NCI-H2029 treated with DMSO at 0.1 percent for 48 hours (cell line): ENCODE measurements around the gene AKAP5.

Source experiments
- DNase-seq: peaks from one replicate; lab custom pipeline; 2025; lab: John Stamatoyannopoulos, UW

Gene AKAP5

DNA sequence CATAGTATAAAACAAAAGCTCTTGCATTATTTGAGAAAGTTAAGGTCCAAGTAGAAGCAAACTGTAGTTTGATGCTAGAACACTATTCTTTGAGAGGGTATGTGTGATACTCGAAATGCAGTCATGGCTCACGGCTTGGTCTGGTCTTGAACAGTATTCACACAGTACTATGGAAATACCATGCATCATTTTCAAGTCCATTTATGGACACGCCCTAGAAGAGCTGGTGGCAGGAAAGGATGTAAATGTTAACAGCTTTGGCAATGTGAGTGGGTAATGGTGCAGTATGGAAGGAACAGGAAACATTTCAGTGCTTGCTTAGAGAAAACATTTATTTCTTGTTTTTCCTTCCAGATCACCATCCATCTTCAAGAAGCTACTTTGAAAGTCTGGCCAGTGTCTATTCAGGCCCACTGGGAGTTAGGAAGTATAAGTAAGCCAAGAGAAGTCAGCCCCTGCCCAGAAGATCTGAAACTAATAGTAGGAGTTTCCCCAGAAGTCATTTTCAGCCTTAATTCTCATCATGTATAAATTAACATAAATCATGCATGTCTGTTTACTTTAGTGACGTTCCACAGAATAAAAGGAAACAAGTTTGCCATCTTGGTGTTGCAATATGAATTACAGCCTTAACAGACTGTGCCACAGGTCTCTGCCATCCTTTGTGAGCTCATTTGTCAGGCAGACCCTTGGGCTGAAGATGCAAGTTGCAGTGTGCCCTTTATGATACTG lies 5.7 kb upstream of the AKAP5 start:
- DNase-seq: no peak

DNA sequence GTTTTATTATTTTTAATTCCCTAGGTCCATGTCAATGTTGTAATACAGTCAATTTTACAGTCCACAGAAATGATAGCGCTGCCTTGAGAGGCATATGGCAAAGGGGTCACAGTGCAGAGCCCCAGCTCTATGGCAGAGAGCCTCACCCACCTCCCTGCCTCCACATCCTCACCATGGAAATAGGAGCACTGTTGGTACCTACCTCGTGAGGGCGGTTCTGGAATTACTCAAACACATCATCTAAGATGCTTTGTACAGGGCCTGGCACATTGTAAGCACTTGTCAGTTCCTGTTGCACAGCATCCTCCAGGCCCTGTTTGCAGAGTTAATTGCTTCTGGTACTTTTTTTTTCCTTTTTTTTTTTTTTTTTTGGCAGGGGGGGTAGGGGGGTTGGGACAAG lies 4.1 kb upstream of the AKAP5 start:
- no peak for DNase-seq

DNA sequence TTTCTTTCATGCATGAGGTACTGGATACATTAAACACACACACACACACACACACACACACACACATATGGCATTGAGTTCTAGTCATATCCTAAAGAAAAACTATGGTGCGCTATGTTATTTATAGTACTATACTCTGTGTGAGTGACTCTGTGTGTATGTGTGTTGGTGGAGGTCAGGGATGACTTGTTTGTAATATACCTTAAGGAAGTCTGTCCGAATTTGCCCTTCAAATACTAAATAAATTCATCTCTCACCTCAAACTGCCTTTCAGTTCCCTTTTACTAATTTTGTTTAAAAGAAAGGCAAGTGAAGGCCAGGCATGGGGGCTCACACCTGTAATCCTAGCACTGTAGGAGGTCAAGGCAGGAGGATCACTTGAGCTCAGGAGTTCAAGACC lies 2.1 kb upstream of the AKAP5 start:
- no peak for DNase-seq

DNA sequence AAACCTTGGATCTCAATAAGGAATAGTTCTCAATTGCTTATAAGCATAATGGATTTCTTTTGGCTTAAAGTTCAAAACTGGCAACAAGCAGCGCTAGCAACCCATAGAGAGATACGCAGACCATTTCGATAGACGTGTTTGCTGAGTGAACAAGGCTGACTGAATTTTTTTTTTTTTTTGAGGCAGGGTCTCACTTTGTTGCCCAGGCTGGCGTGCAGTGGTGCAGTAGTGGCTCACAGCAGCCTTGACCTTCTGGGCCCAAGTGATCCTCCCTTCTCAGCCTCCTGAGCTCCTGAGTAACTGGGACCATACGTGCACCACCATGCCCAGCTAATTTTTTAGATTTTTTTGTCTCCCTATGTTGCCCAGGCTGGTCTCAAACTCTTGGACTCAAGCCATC lies 1.4 kb upstream of the AKAP5 start:
- DNase-seq: no peak

DNA sequence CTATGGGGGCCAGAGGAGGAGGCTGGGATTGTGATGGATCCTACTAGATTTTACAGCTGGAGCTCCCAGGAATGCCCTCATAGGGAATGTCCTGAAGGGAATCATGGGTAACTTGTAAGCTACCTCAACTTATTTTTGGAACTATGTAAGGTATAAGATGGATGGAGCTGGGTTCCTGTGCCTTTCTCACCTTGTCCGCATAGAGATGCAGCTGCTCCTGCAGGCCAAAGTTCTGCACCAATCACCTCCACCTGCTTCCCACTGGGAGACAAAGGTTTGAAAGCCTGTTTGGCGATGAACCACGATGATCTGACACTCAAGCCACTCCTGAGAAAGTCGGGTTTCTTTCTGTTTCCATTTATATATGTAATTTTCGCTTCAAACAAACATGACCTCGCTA lies 648 bp upstream of the AKAP5 start:
- DNase-seq: no peak

DNA sequence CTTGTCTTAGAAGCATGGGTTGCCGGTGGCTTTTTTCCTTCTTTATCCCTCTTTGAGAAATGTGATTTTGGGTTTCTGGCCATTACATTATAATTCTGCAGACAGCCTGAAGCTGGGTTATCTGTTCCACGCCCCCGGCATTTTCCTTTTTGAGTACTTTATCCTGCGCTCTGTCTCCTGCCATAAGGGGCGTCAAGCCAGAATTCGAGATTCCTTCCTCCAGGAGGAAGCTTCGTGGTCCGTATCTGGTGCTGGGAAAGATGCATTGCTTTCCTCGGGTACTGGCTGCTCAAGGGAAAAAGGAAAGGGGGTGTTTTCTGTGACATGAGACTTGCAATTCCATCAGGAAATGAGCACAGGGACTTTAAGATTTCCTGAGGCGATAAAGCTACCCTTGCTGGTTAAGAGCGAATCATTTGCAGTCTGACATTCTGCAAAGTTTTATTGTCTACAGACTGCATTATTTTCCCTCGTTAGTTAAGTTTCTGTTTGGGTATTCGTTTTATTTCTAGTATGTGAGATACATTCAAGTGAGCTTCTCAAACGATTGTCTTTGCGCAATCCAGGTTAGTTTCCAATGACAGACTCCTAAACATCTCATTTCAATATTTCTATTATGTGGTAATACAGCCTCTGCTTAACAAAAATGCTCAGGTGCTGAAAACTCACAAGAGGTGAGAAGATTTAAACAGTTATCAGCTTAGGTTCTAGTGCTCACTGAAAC lies 694 bp downstream of the AKAP5 start:
- DNase-seq: no peak

DNA sequence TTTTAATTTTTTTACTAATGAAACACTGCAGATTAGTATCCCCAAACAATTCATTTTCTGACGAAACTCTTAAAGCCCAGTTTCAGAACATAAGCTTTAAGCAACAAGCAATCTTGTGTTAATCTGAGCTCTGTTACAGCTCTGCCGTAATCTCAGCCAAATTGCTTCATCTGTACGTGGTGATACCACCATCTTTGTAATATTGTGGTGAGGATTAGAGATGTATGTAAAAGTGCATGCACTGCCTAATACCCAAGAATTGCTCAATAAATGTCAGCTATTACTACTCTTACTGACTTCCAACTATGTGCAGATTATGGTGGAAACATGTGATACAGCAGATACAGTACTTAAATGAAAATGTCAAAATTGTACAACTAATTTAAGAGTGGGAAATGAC lies 1.8 kb downstream of the AKAP5 start:
- DNase-seq: no peak

DNA sequence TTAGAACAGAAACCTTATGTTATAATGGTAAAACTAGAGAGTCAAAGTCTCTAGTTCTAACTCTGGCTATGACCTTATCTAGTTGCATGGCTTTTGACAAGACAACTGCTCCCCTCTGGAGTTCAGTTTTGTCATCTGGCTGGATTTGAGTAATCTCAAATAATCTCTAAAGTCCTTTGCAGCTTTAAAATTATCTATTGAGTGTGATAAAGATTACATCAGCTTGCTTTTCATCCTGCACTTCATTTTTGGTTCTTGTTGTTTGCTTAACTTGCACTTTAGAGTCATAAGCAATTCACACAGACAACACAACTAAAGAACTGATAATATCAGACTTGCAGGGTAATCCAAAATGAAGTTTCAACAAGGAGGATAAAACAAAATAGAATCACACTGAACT lies 2.3 kb downstream of the AKAP5 start:
- no peak for DNase-seq

DNA sequence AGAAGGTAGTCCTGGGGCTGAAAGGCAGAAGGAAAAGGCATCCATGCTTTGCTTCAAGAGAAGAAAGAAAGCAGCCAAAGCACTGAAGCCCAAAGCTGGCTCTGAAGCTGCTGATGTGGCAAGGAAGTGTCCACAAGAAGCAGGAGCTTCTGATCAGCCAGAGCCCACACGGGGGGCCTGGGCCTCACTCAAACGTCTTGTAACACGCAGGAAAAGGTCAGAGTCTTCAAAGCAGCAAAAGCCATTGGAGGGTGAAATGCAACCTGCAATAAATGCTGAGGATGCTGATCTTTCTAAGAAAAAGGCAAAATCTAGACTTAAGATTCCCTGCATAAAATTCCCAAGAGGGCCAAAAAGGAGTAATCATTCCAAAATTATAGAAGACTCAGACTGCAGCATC lies 3.2 kb downstream of the AKAP5 start:
- DNase-seq: no peak

DNA sequence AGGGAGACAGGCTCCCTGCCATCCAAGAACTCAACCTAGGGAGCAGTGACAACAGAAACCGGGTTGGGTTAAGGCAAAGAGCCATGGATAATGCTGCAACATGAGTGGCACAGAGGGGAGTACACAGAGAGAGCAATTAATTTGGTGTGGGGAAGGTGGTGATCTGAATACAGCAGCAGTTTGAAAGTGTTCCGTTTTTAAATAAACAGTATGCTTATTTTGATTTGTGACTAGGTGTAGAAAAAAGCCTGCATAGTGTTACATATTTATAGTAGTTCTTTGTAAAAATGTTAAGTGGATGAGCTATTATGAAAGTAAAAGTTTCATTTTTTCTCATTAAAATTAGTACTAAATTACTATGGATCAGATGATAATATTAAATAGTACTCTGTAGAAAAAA lies 8.7 kb downstream of the AKAP5 start:
- no peak for DNase-seq

DNA sequence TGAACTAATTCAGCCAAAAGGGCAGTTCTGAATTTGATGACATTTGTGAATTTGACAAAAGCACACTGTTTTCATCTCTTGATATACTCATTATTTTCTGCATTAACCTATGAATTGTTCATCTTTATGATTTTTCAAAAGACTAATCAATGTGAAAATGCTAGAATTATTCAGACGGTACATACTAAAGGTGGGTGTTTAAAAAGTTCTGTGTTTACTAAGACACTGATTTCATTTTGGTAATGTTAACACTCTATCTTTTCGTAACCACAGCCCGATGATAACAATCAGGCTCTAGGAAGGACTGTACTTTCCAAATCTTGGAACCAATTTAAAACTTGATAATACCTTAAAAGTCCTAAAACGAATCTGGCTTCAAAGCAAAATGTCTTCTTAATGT lies 9.4 kb downstream of the AKAP5 start:
- no peak for DNase-seq

DNA sequence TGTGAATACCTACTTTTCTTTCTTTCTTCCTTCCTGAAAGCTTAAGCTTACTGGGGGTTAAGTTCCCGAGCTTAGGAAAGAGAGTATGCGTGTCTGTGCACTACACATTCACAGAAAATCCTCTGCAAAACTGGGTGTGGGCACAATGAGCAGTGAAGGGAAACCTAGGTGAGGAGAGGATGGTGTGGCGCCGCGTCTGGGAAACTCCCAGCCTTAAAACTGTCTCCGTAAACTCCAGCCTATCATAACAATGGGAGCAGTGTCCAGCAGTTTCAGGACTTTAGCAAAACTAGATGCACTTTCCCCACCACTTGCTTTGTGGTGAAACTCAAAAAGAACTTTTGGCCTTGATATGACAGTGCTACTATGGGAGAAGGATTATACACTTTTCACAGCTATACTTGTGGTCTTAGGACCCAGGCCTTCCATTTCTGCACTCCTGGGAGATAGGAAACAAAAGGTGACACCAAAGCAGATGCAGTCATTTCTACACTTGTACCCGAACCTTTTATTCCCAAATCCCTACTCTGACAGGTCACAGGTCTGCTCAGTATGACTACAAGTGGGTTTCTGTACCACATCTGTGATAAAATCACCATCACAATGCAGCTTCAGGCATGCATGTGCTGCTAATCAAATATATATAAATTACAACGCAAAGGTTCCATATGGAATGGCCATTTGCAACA lies 10.4 kb downstream of the AKAP5 start:
- DNase-seq: no peak

DNA sequence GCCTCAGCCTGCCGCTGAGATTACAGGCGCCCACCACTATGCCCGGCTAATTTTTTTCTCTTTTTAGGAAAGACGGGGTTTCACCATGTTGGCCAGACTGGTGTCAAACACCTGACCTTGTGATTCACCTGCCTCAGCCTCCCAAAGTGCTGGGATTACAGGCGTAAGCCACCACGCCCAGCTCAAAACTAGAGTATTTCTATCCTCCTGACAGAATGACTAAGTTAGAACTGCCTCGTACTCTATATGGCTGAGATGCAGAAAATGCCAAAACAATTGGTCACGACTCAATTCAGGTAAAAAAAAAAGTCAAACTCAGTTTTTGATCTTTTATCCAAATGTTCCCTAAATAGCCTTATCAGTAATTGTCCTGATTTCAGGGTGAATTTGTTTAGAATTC lies 11.1 kb downstream of the AKAP5 start:
- DNase-seq: no peak

DNA sequence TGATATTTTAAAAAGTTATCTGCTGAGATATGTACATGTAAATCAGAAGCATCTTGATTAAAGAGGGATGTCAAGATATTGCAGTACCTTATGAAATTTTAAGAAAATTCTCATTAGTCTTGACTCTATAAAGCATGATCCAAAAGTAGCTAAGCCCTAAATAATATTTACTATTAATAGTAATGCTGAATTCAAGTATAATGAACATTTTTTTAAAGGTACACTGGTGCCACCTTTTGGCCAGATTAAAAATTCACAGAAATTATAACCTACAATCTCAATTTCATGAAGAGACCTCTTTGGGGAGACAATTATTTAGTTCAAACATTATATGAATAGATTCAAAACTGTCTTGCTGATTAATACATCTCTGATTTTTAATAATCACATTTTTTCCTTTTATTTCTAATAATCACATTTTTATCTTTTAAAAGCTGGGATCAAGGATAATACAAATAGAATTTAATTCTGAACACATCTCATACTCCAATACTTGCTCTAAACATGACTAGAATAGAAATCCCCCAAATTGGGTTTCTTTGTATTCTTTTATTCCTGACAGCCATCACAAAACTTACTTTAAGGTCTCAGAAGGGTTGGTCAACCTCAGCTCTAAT lies 13.4 kb downstream of the AKAP5 start:
- no peak for DNase-seq

DNA sequence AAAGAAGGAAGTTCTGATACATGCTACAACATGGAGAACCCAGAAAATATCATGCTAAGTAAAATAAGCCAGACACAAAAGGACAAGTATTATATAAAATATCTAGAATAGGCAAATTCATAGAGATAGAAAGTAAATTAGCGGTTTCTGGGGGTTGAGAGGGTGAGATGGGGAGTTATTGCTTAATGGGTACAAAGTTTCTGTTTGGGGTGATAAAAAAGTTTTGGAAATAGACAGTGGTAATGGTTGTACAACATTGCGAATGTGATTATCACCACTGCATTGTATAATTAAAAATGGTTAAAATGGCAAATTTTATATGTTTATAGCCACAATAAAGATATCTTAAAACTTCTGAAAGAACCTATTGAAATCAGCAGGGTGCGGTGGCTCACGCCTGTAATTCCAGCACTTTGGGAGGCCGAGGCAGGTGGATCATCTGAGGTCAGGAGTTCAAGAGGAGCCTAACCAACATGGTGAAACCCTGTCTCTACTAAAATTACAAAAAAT lies 23.3 kb downstream of the AKAP5 start:
- DNase-seq: no peak

DNA sequence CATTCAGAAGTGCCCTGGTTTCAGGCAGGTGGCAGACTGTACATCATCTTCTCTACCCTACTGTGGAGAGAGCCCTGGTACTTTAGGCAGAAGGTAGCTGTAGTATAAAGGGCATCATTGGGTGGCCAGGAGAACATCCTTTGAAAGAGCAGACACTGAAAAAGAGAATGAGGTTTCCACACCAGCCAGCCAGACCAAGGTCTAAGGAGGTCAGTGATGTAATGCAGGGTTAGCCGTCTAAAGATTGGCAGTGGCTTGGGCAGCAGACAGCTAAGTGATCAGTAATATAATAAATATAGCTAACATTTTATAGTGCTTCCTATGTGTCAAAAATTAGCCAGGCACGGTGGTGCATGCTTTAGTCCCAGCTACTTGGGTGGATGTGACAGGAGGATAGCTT lies 26.3 kb downstream of the AKAP5 start:
- DNase-seq: no peak

DNA sequence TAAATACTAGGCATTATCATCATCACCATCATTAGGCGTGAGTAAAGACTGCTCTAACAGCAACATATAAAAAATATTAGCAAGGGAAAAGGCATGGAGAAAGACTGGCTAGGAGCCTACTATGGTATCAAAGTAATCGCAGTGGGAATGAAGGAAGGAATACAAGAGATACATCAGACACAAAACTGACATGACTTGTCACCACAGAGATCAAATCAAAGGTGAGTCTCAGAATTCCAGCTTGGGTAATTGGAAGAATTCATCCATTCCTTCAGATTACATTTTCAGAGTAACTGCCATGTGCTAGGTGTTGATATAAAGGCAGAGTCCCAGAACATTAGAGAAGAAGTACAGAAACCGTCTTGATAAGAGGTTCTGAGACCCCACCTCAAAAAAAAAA lies 28.2 kb downstream of the AKAP5 start:
- no peak for DNase-seq

DNA sequence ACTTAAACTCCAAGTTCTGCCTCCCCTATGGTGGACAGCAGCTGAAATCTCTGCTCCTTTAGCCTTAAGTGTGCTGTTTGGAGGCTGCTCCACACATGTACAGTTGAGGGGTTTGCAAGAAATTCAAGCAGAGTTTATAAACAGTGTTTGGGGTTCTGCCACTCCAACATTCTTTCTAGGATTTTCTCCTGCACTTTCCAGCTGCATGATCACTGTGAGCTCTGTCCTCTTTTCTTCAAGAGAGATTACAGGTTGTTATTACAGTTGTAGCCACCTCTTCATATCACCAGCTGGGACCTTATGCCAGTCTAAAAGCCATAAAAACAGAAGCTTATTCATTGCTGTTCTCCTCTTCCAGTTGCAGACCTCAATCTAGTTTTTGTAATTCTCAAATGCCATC lies 30.0 kb downstream of the AKAP5 start:
- no peak for DNase-seq

DNA sequence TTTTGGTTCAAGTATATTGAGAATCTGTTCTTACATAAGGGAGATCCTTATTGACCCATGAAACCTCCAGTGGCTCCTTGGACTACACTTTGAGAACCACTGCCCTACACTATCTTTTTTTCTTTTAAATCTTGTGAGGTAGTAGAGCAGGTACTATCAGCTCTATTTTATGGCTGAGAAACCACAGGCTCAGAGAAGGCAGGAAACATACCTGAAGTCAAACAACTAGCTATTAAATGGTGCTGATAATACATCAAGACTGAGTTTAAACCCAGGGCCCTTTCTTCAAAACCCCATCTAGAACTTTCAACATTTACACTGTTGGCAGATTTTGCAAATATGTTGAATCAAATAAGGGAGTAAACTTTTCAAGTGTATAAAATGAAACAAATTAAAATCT lies 31.5 kb downstream of the AKAP5 start:
- DNase-seq: no peak

DNA sequence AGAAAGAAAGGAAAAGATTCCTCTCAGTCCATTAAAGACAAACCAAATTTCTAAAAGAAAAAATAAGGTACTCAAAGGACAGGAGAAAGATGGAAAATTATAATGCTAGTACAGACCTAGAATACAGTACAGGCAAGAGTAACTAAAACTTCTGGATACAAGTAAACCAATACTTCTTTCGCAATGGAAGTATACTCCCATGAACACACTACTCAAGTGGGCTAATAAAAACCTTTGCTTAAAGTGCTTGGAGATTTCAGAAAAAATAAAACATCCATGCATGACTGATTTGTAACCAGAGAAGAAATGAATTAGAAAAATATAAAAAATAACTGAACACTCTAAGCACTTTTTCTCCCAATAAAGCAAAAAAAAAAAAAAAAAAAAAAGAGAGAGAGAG lies 34.8 kb downstream of the AKAP5 start:
- DNase-seq: no peak

DNA sequence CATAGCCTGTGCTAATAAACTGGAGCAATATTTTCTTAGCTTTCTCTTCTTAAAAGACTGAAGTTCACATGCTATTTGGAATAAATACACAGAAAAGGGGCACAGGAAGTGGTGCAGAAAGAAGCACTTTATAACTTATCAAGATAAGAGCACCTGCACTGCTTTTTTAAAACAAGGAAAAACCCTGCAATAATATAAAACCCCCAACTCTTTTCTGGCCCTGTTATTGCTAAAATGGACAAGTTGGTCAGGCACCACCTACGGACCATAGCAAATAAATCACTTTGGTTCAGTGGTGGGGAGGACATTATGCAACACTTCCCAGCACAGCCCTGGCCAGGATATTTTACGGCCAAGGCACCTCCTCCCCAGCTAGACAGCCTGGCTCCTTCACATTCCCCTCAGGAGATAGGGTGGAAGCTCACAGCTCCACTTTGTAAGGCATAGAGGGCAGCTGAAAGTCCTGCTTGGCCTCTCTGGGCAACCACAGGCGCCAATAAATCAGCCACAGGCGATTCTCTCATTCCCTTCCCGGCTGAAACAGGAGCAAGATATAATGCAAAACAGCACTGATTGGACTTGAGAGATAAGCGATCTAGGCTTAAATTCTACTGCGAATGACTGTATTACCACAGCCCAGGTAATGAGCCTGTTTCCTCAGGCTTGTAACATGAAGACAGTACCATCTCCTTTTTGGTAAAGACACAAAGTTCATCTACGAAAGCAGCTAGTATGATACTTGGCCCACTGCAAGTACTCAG lies 36.3 kb downstream of the AKAP5 start:
- no peak for DNase-seq

DNA sequence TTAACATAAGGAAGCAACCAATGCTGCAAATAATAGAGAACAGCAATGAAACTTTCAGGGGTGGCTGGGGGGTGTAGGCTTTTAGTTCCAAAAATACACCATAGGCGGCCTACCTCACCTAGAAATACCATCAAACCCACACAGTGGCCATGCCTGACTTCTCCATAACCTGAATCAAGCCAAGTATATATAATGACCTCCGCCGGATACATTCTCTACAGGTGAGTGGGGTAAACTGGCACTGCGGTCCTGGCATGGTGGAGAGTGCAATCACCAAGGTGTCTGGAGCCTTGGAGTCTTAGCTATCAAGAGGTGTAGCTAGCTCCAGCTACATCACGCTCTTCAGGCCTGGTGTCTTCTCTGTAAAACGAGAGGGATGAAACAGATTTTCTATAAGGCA lies 37.2 kb downstream of the AKAP5 start:
- DNase-seq: no peak
